GM18508 (cell line): Measurements from ENCODE around the gene GRIA3.
"Not testable (repeated sequence)": the region's sequence is repeated elsewhere in the genome, so short reads cannot be mapped to it uniquely, and the experiment has no call there.

Experiments used
- ATAC-seq: cut with Tn5 transposase; IDR thresholded peaks from one replicate; pipeline ENCODE4 v1.9.1; 2021; ENCODE audit warnings: moderate number of reproducible peaks; ENCODE audit not compliant: insufficient read depth, unreplicated experiment

Gene GRIA3

DNA sequence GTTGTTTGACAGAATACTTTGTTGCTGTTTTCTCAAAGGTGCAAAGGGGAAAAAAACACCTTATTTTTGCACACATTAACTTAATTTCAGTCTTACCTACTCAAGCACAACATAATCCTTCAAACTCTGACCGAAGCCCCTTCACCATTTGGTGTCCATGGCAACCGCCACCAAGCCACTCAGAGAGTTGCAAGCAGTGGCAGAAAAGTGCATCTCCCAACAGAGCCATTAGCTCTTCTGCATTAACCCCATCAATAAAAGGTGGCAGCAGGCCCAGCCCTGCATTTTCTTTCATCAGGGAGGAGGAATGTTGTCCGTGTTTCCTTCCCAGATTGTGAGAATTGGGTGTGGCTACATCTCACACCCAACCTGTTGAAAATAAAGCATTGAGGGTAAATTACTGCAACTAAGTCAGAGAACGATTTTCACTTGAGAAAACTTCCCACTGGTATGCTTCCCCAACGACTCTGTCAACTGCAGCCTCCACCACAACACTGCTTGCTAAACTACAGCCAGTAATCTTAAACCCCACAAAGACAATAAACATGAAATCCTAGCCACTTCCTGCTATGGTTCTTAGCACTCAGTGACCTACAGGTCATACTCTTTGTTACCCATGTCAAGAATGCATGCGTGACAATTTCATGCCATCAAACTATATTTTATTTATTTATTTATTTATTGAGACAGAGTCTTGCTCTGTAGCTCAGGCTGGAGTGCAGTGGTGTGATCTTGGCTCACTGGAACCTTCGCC is 154.0 kb downstream of the GRIA3 start:
- ATAC-seq, result no peak

- no peak for ATAC-seq
Observed at GRCh38 chrX:123339221-123339905, 155.3 kb downstream of the GRIA3 start.

- ATAC-seq, result no peak
Observed at GRCh38 chrX:123340696-123341095, 156.6 kb downstream of the GRIA3 start.

- ATAC-seq, result no peak
Observed at GRCh38 chrX:123348468-123348867, 164.4 kb downstream of the GRIA3 start.

- no peak for ATAC-seq
Observed at GRCh38 chrX:123350226-123350625, 166.1 kb downstream of the GRIA3 start.

- peak; percentile 99 for ATAC-seq
Observed at GRCh38 chrX:123357941-123358340, 173.9 kb downstream of the GRIA3 start.

GRCh38 chrX:123358457-123358856 is 174.4 kb downstream of the GRIA3 start:
- ATAC-seq, result no peak

DNA sequence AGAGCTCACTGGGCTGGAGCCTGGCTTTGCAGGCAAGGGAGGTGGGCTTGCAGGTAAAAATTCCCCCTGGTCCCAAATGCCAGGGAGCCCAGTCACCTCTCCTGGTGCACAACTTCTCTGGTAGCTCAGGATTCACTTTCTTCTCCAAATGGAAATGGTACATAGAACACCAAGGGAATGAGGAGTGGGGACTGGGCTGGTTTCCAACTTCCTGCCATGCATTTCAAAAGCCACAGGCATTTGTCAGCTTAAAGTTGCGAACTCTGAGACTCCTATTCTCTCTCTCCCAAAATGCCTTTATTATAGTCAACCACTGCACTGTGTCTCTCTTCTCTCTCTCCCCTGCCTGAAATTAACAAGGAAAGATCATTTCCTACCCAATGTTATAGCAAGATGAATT is 177.3 kb downstream of the GRIA3 start:
- ATAC-seq, result no peak

- ATAC-seq, result not testable (repeated sequence)
Observed at GRCh38 chrX:123386196-123386595, 202.1 kb downstream of the GRIA3 start.

DNA sequence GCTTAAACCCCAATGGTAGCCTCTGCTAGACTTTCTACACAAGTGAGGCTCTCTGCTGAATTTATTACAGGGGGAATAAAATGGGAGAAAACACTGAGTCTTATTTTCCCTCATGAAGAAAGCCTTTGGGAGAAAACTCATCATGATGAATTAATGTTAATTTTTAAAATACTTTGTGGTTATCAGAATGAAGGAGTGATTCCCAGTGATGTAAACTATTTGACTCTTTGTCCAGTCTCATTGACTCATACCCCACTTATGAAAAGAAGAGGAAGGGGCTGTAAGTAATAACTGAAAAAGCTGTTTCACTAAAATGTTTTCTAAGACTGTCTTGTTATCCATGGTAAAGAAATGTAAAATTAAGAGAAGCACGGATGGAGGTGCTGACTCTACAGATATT is 208.8 kb downstream of the GRIA3 start:
- ATAC-seq, result no peak

DNA sequence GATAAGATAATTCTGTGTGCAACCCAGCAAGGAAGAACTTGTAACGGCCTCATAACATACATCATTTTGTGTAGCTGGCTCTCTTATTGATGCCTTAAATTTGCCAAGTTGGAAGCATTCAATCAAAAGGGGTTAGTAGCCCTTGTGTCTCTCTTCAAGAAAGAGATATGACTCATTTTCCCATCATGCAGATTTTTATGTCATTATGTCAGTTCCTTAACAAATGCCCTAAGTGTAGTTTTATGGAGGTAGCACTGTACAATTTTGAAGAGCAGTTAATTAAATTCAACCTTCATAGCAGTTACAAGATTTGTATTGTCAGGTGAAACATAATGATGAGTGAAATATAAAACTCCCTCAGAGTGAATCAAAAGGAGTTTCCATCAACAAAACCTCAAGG is 215.6 kb downstream of the GRIA3 start:
- ATAC-seq, result no peak

GRCh38 chrX:123405231-123405630 is 221.2 kb downstream of the GRIA3 start:
- no peak for ATAC-seq

GRCh38 chrX:123408821-123409737 is 225.0 kb downstream of the GRIA3 start:
- ATAC-seq, result peak; percentile 42

- ATAC-seq, result no peak
Observed at GRCh38 chrX:123422875-123423274, 238.8 kb downstream of the GRIA3 start.

DNA sequence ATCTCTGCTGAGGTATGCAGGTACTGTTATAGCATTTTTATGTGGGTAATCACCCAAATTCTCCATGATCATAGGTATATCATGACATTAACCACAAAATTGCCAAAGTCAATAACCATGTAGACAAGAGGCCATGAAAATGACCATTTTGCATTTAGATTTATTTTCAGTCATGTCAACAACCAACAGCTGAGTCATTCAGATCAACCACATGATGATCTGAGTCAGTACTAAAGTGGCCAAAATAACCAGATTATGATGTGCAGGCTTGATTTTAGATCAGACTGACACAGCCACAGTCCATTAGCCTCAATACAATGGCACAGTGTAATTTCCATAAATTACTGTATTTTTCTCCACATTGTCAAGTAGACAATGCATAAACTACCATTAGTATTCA is 240.5 kb downstream of the GRIA3 start:
- ATAC-seq, result peak; percentile 93

DNA sequence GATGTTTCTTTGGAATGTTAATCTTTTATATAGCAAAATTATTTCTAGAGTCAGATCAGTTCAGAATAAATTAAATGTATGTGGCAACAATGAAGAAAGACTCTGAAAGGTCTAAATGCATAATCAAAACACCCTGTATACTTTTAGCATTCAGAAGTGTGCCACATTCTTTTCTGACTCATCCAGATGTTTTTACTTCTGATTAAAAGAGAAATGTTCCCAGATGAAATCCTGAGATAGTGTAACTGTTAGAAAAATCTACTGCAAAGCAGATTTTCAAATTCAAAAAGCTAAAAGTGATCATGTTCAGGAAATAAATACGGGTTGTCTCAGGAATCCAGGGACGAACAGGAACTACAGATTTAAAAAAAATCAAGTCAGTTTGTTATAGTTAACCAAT is 241.4 kb downstream of the GRIA3 start:
- no peak for ATAC-seq

- no peak for ATAC-seq
Observed at GRCh38 chrX:123425904-123426303, 241.8 kb downstream of the GRIA3 start.

GRCh38 chrX:123432361-123433150 is 248.5 kb downstream of the GRIA3 start:
- ATAC-seq, result no peak

GRCh38 chrX:123436512-123437136 is 252.5 kb downstream of the GRIA3 start:
- no peak for ATAC-seq

- not testable (repeated sequence) for ATAC-seq
Observed at GRCh38 chrX:123439926-123440325, 255.8 kb downstream of the GRIA3 start.
